K562 (cell line): Measurements from ENCODE around the gene IL33. TPM values are rescaled to one million over a fixed set of nuclear protein-coding genes. Genes with fewer than 3 reads are reported as not detected.
A peak's percentile ranks its signal among the peaks of the same experiment; 100 is the strongest.

Experiments used
- ATAC-seq: fragments of 200-7000 bp; cut with Tn5 transposase; 3 replicates; pipeline ENCODE4 v1.9.1; 2020; ENCODE audit warnings: moderate library complexity
- BruUV-seq: library from RNA; stranded (reverse); fragments of 400-500 nt; replicated peaks from 2 replicates; lab custom pipeline; 2021; lab: Mats Ljungman, UMichigan
- CTCF ChIA-PET: fragments of 300-600 bp; formaldehyde crosslinking; extraction: SDS; loops from one replicate; lab custom pipeline; 2021; ENCODE audit warnings: low intra/inter-chr PET ratio; lab: Yijun Ruan, JAX
- POLR2A ChIA-PET: fragments of 300-600, 350-650 bp; sonication (Branson Sonifier 250); formaldehyde crosslinking; extraction: SDS; loops from one replicate; lab custom pipeline; 2021; ENCODE audit warnings: antibody characterized with exemption, inconsistent platforms; lab: Yijun Ruan, JAX
- DNase-seq, 4 experiments: peaks; one replicate each; pipeline versions ENCODE4 v3.0.0 to v3.0.0-alpha.2; 2011 to 2018; ENCODE audit warnings: low spot score in 3 of 4, mixed read lengths in 3 of 4; ENCODE audit errors: extremely low read depth in 1 of 4
- FAIRE-seq: peaks from 2 replicates; lab custom pipeline; 2011; peaks lifted over from hg19 to GRCh38; lab: Jason Lieb, UNC
- H2AFZ ChIP-seq: 2 replicates; pipeline ENCODE4 v1.6.0; 2011; ENCODE audit warnings: low read depth, low read length, control low read depth, inconsistent platforms
- H3K27ac ChIP-seq: fragments of 200-600 bp; 3 replicates; pipeline ENCODE4 v1.8.0; 2011; ENCODE audit warnings: low read depth, mild to moderate bottlenecking, control low read depth, inconsistent platforms, low read length, moderate library complexity, mixed read lengths; ENCODE audit errors: extremely low read depth
- H3K27me3 ChIP-seq, 2 experiments: fragments of 300-600 bp in 1 of 2; 2 replicates in 1 of 2; 3 replicates in 1 of 2; pipeline versions ENCODE4 v1.6.0 to v1.8.0; 2011; ENCODE audit warnings: inconsistent platforms in 2 of 2, low read length in 2 of 2, mild to moderate bottlenecking in 1 of 2, mixed read lengths in 1 of 2, moderate library complexity in 1 of 2; ENCODE audit not compliant: control insufficient read depth in 2 of 2, insufficient read depth in 2 of 2
- H3K36me3 ChIP-seq: fragments of 300-600 bp; 3 replicates; pipeline ENCODE4 v1.8.0; 2011; ENCODE audit warnings: mild to moderate bottlenecking, low read length, inconsistent platforms; ENCODE audit not compliant: control insufficient read depth, insufficient read depth
- H3K4me1 ChIP-seq, 2 experiments: fragments of 200-600 bp in 1 of 2; replicated peaks in 1 of 2; 2 replicates in 1 of 2; 3 replicates in 1 of 2; pipeline versions ENCODE4 v1.5.1 to v1.8.0; 2011; ENCODE audit warnings: inconsistent platforms in 2 of 2, low read length in 2 of 2, mild to moderate bottlenecking in 1 of 2, mixed read lengths in 1 of 2, moderate library complexity in 1 of 2; ENCODE audit not compliant: control insufficient read depth in 2 of 2, insufficient read depth in 2 of 2
- H3K4me2 ChIP-seq: 2 replicates; pipeline ENCODE4 v1.6.1; 2011; ENCODE audit warnings: low read length, control low read depth, inconsistent platforms, mixed read lengths; ENCODE audit not compliant: insufficient read depth
- H3K4me3 ChIP-seq: fragments of 200-600 bp; sonication (generic), shearing (Covaris generic); 2 replicates; pipeline ENCODE4 v1.5.1; 2016; ENCODE audit warnings: control low read depth, inconsistent platforms
- H3K79me2 ChIP-seq: fragments of 200-600 bp; 3 replicates; pipeline ENCODE4 v1.8.0; 2011; ENCODE audit warnings: low read length, inconsistent platforms; ENCODE audit not compliant: control insufficient read depth, insufficient read depth
- H3K9ac ChIP-seq, 2 experiments: 2 replicates each; pipeline versions ENCODE4 v1.6.0 to v1.6.1; 2011; ENCODE audit warnings: low read depth in 2 of 2, low read length in 2 of 2, control low read depth in 1 of 2, inconsistent platforms in 1 of 2, mild to moderate bottlenecking in 1 of 2, mixed read lengths in 1 of 2; ENCODE audit not compliant: insufficient read depth in 1 of 2
- H3K9me1 ChIP-seq: one replicate; pipeline ENCODE4 v1.6.0; 2011; ENCODE audit warnings: inconsistent platforms, mild to moderate bottlenecking, low read length, moderate library complexity; ENCODE audit not compliant: control insufficient read depth, insufficient read depth
- H3K9me3 ChIP-seq: replicated peaks from 2 replicates; pipeline ENCODE4 v1.5.1; 2011; ENCODE audit warnings: low read depth, low read length, inconsistent platforms; ENCODE audit not compliant: control insufficient read depth, insufficient read depth
- H4K20me1 ChIP-seq: replicated peaks from 2 replicates; pipeline ENCODE4 v1.6.1; 2011; ENCODE audit warnings: low read length, inconsistent platforms, mixed read lengths; ENCODE audit not compliant: control insufficient read depth, insufficient read depth
- BCLAF1 ChIP-seq, 2 experiments: fragments of 450-650 bp in 1 of 2; IDR thresholded peaks; 2 replicates each; pipeline ENCODE4 v1.6.1; 2011 to 2017; ENCODE audit warnings: low read depth in 2 of 2, antibody characterized with exemption in 1 of 2, borderline replicate concordance in 1 of 2, low read length in 1 of 2, mild to moderate bottlenecking in 1 of 2, mixed read lengths in 1 of 2; ENCODE audit not compliant: control insufficient read depth in 1 of 2
- CBX3 ChIP-seq, 2 experiments: IDR thresholded peaks; 1 replicate in 1 of 2; 2 replicates in 1 of 2; pipeline ENCODE4 v1.6.1; 2012; ENCODE audit warnings: inconsistent platforms in 2 of 2, low read length in 2 of 2, borderline replicate concordance in 1 of 2, control low read depth in 1 of 2
- CBX5 ChIP-seq: IDR thresholded peaks from 2 replicates; pipeline ENCODE4 v1.6.1; 2014; ENCODE audit warnings: low read depth, borderline replicate concordance
- CHAMP1 ChIP-seq: fragments of 450-650 bp; IDR thresholded peaks from 2 replicates; pipeline ENCODE4 v1.6.1; 2016; ENCODE audit warnings: mild to moderate bottlenecking
- ELF2 ChIP-seq: fragments of 250-450 bp; sonication (Bioruptor Pico); IDR thresholded peaks from 2 replicates; pipeline ENCODE4 v1.5.0; 2021; ENCODE audit warnings: mild to moderate bottlenecking
- ETV5 ChIP-seq: sonication (generic); formaldehyde crosslinking; IDR thresholded peaks from 2 replicates; pipeline ENCODE4 v1.4.0; 2020; ENCODE audit warnings: low read depth, mild to moderate bottlenecking, missing genetic modification reagents
- EZH2 ChIP-seq: IDR thresholded peaks from 2 replicates; pipeline ENCODE4 v1.6.1; 2012; ENCODE audit warnings: low read depth, mild to moderate bottlenecking, inconsistent platforms, low read length, borderline replicate concordance
- GMEB1 ChIP-seq: fragments of 250-450 bp; sonication (Bioruptor Pico); IDR thresholded peaks from 2 replicates; pipeline ENCODE4 v1.4.0; 2020; ENCODE audit warnings: mild to moderate bottlenecking
- TCF3 ChIP-seq: sonication (generic); formaldehyde crosslinking; IDR thresholded peaks from 2 replicates; pipeline ENCODE4 v1.4.0; 2020; ENCODE audit warnings: mild to moderate bottlenecking, missing genetic modification reagents
- TRIM28 ChIP-seq: fragments of 450-650 bp; IDR thresholded peaks from 2 replicates; pipeline ENCODE4 v1.6.1; 2017
- ZNF232 ChIP-seq: sonication (generic); formaldehyde crosslinking; IDR thresholded peaks from 2 replicates; pipeline ENCODE4 v1.8.0; 2022; ENCODE audit warnings: mild to moderate bottlenecking, missing genetic modification reagents
- ZNF280A ChIP-seq: fragments of 450-650 bp; IDR thresholded peaks from 2 replicates; pipeline ENCODE4 v1.6.1; 2018; ENCODE audit warnings: mild to moderate bottlenecking, low read depth; ENCODE audit not compliant: partially characterized antibody
- in situ Hi-C: fragments of 300-500 bp; cut with MboI; formaldehyde crosslinking; loops from 4 replicates; pipeline ENCODE4 v1.15.0; 2018; ENCODE audit warnings: inconsistent platforms, mixed read lengths
- intact Hi-C: fragments of 100-400 bp; cut with micrococcal nuclease; formaldehyde crosslinking; loops from 2 replicates; pipeline ENCODE4 v1.14.2; 2022
- polyA plus RNA-seq, 8 experiments: library from polyadenylated mRNA; depleted of rRNA in 4 of 8; stranded (reverse) in 5 of 8; unstranded in 3 of 8; fragments of >200 nt; fragmentation: Nextera tagmentation in 2 of 8; fragmentation: Illumina TruSeq in 1 of 8; extraction: Ambion mirVana in 2 of 8; extraction: Trizol in 1 of 8; gene quantifications; 2 replicates each; pipeline versions ENCODE4 v1.2.1 to v1.2.3, GENCODE V29; 2011 to 2014; ENCODE audit warnings: inconsistent platforms in 1 of 8, missing spikeins in 1 of 8
- total RNA-seq, 7 experiments: library from RNA; depleted of rRNA in 6 of 7; stranded (reverse); fragments of >200 nt in 6 of 7; fragmentation: Illumina TruSeq in 2 of 7; extraction: Trizol in 2 of 7; gene quantifications; 2 replicates each; pipeline versions ENCODE4 v1.2.1 to v1.2.3, GENCODE V29; 2011 to 2021; ENCODE audit warnings: low replicate concordance in 1 of 7

Gene IL33
- total and polyA plus RNA-seq, 9 of the 15 experiments (the other 6 are each of a cell fraction or from before 2014, with no cell fraction given), result not detected

GRCh38 chr9:6173914-6174313 is 41.7 kb upstream of the IL33 start:
- CTCF ChIA-PET, result no interaction called here
- TF ChIP-seq EZH2 (no peak), ETV5 (CRISPR knock-in tag) (no peak), CBX5 (no peak), TRIM28 (peak; percentile 63; the same call in 1 of the 2 replicates), TCF3 (CRISPR knock-in tag) (no peak), ZNF280A (peak; percentile 52), GMEB1 (CRISPR knock-in tag) (no peak), CHAMP1 (no peak), CBX3 (IDR thresholded peaks at IDR 0.05; ENCODE audit: borderline replicate concordance in 1 of 2, low read length in 2 of 2) (peak in 1 of 2 experiments; percentile 54; a peak in 1 of 3 replicates), BCLAF1 (IDR thresholded peaks at IDR 0.05; ENCODE audit: borderline replicate concordance in 1 of 2, control insufficient read depth in 1 of 2, low read depth in 2 of 2, low read length in 1 of 2) (no peak), ZNF232 (no peak), ELF2 (no peak)
- TF ChIP-seq, all 486 proteins: peak for 3
- Histone ChIP-seq H3K4me3 (no peak overlapping the region), H3K9me1 (no peaks in the 10 kb centered on the region), H3K9me3 (no peaks in the 10 kb centered on the region), H3K27me3 (no peaks in the 10 kb centered on the region), H3K4me2 (no peak overlapping the region), H2AFZ (no peak overlapping the region), H3K9ac (no peak overlapping the region), H4K20me1 (no peaks in the 10 kb centered on the region), H3K4me1 (no peaks in the 10 kb centered on the region), H3K79me2 (no peaks in the 10 kb centered on the region), H3K27ac (no peak overlapping the region), H3K36me3 (no peaks in the 10 kb centered on the region)
- intact Hi-C loops, result no loop called here
- DNase-seq (no peak), FAIRE-seq (no peak), ATAC-seq (no peak)
- no TSS peak for BruUV-seq
- POLR2A ChIA-PET, result no interaction called here
- in situ Hi-C loops, result no loop called here
